ENCODE results near the gene ARID1A. TPM values are rescaled to one million over a fixed set of nuclear protein-coding genes. Genes with fewer than 3 reads are reported as not detected.
"Not testable (repeated sequence)": the region's sequence is repeated elsewhere in the genome, so short reads cannot be mapped to it uniquely, and the experiment has no call there.

Gene ARID1A
- total RNA-seq: 124 and 130 TPM in 2 replicates

- intact Hi-C loops (cut with micrococcal nuclease): loop anchor here (1.0 to 10.0 kb wide), 4 partner anchors 226 to 1451 kb away; partner anchors contain the start of genes NUDC, RSRP1, SH3BGRL3 and UBXN11
These were observed at the start of gene ARID1A for GRCh38 chr1:26695356-26696118. Gene ARID1A, plus strand, starts transcription at chr1:26696015. Its CDS starts 389 bp downstream, at chr1:26696404.

DNA sequence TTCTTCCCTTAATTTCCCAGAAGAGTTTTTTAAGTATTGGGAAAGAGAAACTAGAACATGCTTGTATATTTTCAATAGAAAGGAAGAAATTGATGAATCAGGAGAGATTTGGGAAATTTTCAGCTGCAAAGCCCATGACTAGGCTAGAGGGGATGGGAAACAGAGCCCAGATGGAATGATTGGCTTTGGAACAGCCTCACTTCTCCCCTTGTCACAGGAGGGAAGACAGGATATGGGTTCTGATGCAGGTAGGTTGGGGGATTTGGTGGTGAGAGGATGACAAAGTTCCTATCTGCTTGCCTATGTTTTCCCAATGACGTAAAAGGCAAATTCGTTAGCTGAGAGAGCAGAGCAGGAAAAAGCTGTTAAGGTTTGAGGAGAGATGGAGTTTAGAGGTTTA is 31.0 kb upstream of the ARID1A start:
- intact Hi-C loops (cut with micrococcal nuclease): no loop called here

DNA sequence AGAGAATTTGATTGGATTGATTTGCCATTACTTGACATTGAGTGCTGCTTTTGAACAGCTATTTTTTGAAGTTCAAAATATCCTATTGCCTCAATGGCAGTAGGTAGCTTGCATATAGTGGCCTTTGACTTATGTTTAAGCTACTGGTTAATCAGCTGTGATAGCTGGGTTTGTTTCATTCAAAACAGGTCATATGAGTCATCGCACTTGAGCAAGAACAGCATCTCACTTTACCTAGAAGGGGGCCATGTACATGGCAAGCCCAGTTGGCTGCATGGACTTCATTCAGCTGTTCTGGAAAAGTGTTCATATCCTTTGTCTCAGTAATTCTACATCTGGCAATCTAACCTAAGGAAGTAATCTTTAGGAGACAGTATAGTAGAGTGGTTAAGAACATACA is 29.0 kb upstream of the ARID1A start:
- intact Hi-C loops (cut with micrococcal nuclease): no loop called here

DNA sequence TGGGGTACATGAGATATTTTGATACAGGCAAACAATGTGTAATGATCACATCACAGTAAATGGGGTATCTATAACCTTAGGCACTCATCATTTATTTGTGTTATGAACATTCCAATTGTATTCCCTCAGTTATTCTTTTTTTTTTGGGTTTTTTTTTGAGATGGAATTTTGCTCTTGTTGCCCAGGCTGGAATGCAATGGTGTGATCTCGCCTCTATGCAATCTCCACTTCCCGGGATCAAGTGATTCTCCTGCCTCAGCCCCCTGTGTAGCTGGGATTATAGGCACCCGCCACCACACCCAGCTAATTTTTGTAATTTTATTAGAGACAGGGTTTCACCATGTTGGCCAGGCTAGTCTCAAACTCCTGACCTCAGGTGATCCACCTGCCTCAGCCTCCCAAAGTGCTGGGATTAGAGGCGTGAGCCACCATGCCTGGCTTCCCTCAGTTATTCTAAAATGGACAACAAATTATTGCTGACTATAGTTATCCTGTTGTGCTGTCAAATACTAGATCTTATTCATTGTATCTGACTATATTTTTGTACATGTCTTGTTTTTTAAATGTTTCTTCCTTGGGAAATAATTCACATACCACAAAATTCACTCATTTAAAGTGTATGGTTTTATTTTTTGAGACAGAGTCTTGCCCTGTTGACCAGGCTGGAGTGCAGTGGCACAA is 27.6 kb upstream of the ARID1A start:
- intact Hi-C loops (cut with micrococcal nuclease): not testable (repeated sequence)

GRCh38 chr1:26677306-26678115 is 18.3 kb upstream of the ARID1A start:
- intact Hi-C loops (cut with micrococcal nuclease): loop anchor here (1.0 to 2.0 kb wide), 3 partner anchors 17 to 110 kb away; partner anchors contain the start of gene PIGV

DNA sequence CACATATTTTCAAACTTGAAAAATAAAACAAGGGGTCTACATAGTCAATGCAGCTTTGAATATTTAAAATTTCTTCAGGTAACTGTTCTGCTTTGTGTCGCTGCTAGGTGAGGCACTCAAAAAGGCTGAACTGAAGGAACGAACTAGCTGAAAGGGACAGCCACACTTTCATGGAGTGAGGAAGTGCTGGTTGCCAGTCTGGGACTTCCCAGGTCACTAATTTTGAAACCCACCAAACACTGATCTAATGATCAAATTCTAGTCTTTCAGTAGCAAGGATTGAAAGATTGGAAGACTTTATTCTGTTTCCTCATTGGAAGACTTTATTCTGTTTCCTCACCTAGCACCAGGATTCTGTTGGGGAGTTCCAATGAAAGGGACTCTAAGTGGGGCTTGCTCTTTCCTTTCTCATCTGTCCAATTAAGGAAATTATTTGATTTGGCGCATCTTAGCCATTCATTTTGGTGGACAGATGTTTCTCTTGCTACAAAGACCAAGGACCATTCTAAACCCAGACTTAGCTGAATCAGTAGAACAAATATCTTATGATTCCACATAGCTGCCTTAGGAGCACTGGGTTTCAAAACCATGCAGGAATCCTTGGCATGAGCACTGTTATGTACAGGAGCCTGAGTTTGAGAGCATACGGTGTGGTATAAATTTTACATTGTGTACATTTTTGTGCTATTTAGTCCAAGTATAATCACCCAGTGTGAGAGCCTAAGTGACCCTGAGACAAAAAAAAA is 10.9 kb upstream of the ARID1A start:
- intact Hi-C loops (cut with micrococcal nuclease): no loop called here

- intact Hi-C loops (cut with micrococcal nuclease): no loop called here
These were observed 9.0 kb upstream of the ARID1A start for GRCh38 chr1:26686795-26687194.

GRCh38 chr1:26689504-26689903 is 6.3 kb upstream of the ARID1A start:
- intact Hi-C loops (cut with micrococcal nuclease): no loop called here

DNA sequence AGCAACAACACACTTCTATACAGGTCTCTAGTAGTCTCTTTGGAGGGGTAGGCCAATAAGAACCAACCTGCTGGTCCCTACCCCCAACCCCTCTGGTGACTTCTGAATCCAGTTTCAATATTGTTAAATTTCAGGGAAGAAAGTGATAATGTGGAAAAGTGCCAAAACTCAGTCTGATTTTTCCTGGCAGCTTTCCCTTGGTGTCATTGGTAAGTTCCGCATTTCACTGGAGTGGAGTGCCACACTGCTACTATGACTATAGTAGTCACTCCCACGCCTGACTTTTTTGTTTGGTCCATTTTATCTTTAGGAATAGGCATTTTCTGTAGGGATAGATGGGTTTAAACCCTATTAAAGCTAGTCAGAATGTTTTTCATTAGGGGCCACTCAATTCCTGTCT is 5.7 kb upstream of the ARID1A start:
- intact Hi-C loops (cut with micrococcal nuclease): loop anchor here (5.0 to 10.0 kb wide), 3 partner anchors 405 to 1445 kb away; partner anchors contain the start of genes RSRP1, SH3BGRL3 and SYTL1

GRCh38 chr1:26690576-26691031 is 5.2 kb upstream of the ARID1A start:
- intact Hi-C loops (cut with micrococcal nuclease): loop anchor here (5.0 to 10.0 kb wide), 3 partner anchors 406 to 1446 kb away; partner anchors contain the start of genes RSRP1, SH3BGRL3 and SYTL1

- intact Hi-C loops (cut with micrococcal nuclease): loop anchor here (1.0 to 10.0 kb wide), 9 partner anchors 52 to 1448 kb away; partner anchors contain the start of genes HMGN2, PIGV, RSRP1 and SH3BGRL3
These were observed 3.5 kb upstream of the ARID1A start for GRCh38 chr1:26692211-26692792.

GRCh38 chr1:26692793-26693490 is 2.9 kb upstream of the ARID1A start:
- intact Hi-C loops (cut with micrococcal nuclease): loop anchor here (1.0 to 10.0 kb wide), 11 partner anchors 51 to 1448 kb away; partner anchors contain the start of genes HMGN2, PIGV, RSRP1 and SH3BGRL3

DNA sequence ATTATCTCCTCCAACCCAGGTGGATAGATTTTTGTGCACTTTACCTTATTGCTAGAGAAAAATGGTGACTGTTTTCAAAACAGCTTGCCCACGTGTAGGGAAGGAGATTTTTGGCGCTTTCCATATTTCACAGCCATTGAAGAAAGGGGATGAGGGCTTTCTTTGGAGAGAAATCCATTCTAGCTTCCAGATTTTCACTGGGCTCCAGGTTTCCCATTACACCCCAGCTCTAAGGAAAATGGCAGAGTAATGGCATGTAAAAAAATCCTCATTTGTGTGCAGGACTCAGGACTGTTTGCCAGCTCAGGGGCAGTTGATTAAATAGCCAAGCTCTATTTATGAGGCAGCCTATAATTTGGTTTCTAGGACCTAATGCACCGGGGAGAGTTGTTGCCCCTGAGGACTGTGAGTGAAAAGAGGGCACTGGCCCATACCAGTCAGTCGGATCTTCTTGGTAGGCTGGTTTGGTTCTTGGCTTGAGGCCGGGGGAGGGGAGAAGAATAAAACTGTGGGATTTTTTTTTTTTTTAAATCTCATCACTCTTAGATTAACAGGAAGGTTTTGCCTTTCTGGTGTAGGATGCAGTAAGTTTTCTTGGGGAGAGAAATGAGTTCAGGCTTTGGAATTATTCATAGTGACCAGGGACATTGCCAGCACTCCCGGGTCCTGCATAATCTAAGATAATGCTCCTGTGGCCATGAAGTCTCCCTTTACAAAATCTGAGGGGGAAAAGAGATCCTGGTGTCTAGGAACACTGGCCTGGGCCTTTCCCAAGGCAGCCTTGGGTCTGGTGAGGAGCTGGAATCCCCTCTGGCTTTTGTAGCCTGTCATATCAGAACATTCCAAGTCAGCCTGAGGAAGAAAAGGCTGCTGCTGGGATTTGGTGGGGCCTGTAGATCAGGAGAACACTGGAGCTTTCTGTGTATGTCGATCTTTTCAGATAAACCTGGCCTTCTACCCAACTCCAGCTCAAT is 1.9 kb upstream of the ARID1A start:
- intact Hi-C loops (cut with micrococcal nuclease): loop anchor here (1.0 to 10.0 kb wide), 8 partner anchors 149 to 1449 kb away; partner anchors contain the start of genes HMGN2, RSRP1, SH3BGRL3 and SYTL1

GRCh38 chr1:26694638-26695355 is 1.0 kb upstream of the ARID1A start:
- intact Hi-C loops (cut with micrococcal nuclease): loop anchor here (1.0 to 10.0 kb wide), 5 partner anchors 227 to 1450 kb away; partner anchors contain the start of genes NUDC, RSRP1, SH3BGRL3 and SYTL1

DNA sequence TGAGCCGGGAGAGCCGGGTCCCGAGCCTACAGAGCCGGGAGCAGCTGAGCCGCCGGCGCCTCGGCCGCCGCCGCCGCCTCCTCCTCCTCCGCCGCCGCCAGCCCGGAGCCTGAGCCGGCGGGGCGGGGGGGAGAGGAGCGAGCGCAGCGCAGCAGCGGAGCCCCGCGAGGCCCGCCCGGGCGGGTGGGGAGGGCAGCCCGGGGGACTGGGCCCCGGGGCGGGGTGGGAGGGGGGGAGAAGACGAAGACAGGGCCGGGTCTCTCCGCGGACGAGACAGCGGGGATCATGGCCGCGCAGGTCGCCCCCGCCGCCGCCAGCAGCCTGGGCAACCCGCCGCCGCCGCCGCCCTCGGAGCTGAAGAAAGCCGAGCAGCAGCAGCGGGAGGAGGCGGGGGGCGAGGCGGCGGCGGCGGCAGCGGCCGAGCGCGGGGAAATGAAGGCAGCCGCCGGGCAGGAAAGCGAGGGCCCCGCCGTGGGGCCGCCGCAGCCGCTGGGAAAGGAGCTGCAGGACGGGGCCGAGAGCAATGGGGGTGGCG is 371 bp downstream of the ARID1A start:
- intact Hi-C loops (cut with micrococcal nuclease): loop anchor here (5.0 to 10.0 kb wide), 3 partner anchors 389 to 1451 kb away; partner anchors contain the start of genes RSRP1, SH3BGRL3 and UBXN11

GRCh38 chr1:26696654-26697430 is 1.0 kb downstream of the ARID1A start:
- intact Hi-C loops (cut with micrococcal nuclease): loop anchor here (5.0 to 10.0 kb wide), 3 partner anchors 390 to 1452 kb away; partner anchors contain the start of genes RSRP1, SH3BGRL3 and UBXN11

Data from T-helper 1 cell treated with Interleukin-12 subunit alpha and Interleukin-12 subunit beta and Interleukin-4 antibody, amounts not matched to agents 30 ng/mL and 1 ng/mL, for 36 hours (primary cell).